GM21526 (cell line): ENCODE data around the gene CLDN6.

Experiments
- ATAC-seq: cut with Tn5 transposase; IDR thresholded peaks from one replicate; pipeline ENCODE4 v1.9.1; 2021; ENCODE audit warnings: moderate library complexity; ENCODE audit not compliant: unreplicated experiment, low FRiP score

Gene CLDN6

GRCh38 chr16:2992383-2993081, 25.5 kb downstream of the CLDN6 start:
- no peak for ATAC-seq

- no peak for ATAC-seq
Measured at GRCh38 chr16:2991566-2992261, 26.3 kb downstream of the CLDN6 start.

GRCh38 chr16:2990891-2991290, 27.1 kb downstream of the CLDN6 start:
- no peak for ATAC-seq

GRCh38 chr16:2988590-2989099, 29.3 kb downstream of the CLDN6 start:
- ATAC-seq = no peak

GRCh38 chr16:2987833-2988232, 30.1 kb downstream of the CLDN6 start:
- no peak for ATAC-seq

GRCh38 chr16:2987286-2987685, 30.7 kb downstream of the CLDN6 start:
- ATAC-seq = no peak

- ATAC-seq = no peak
Measured at GRCh38 chr16:2986623-2987188, 31.3 kb downstream of the CLDN6 start.

GRCh38 chr16:2985893-2986355, 32.1 kb downstream of the CLDN6 start:
- ATAC-seq = no peak

- ATAC-seq = no peak
Measured at GRCh38 chr16:2985462-2985861, 32.5 kb downstream of the CLDN6 start.

GRCh38 chr16:2983706-2984136, 34.3 kb downstream of the CLDN6 start:
- ATAC-seq = no peak

- no peak for ATAC-seq
Measured at GRCh38 chr16:2982402-2982801, 35.6 kb downstream of the CLDN6 start.

GRCh38 chr16:2981899-2982250, 36.1 kb downstream of the CLDN6 start:
- ATAC-seq = no peak

- ATAC-seq = no peak
Measured at GRCh38 chr16:2981177-2981898, 36.6 kb downstream of the CLDN6 start.

GRCh38 chr16:2980227-2981176, 37.5 kb downstream of the CLDN6 start, which contains the start of gene PKMYT1:
PKMYT1 (minus strand) TSS chr16:2980446; CDS start chr16:2979657, 789 bp downstream.
- ATAC-seq = peak; percentile 60

- no peak for ATAC-seq
Measured at GRCh38 chr16:2979669-2980226, 38.2 kb downstream of the CLDN6 start.

GRCh38 chr16:2977440-2977839, 40.5 kb downstream of the CLDN6 start:
- ATAC-seq = no peak

- no peak for ATAC-seq
Measured at GRCh38 chr16:2976673-2977072, 41.3 kb downstream of the CLDN6 start.

GRCh38 chr16:2976201-2976600, 41.8 kb downstream of the CLDN6 start:
- ATAC-seq = no peak

GRCh38 chr16:2975161-2975795, 42.7 kb downstream of the CLDN6 start:
- ATAC-seq = no peak
